Mammary microvascular endothelial cell (primary cell): ENCODE data around the gene PTGFRN. TPM values are rescaled to one million over a fixed set of nuclear protein-coding genes. Genes with fewer than 3 reads are reported as not detected.

Experiments
- total RNA-seq: library from RNA; depleted of rRNA; stranded (reverse); fragments of >200 nt; gene quantifications from 2 replicates; pipeline ENCODE4 v1.2.3, GENCODE V29; 2015

Gene PTGFRN
- total RNA-seq = 9.0 and 13.8 TPM in 2 replicates

DNA sequence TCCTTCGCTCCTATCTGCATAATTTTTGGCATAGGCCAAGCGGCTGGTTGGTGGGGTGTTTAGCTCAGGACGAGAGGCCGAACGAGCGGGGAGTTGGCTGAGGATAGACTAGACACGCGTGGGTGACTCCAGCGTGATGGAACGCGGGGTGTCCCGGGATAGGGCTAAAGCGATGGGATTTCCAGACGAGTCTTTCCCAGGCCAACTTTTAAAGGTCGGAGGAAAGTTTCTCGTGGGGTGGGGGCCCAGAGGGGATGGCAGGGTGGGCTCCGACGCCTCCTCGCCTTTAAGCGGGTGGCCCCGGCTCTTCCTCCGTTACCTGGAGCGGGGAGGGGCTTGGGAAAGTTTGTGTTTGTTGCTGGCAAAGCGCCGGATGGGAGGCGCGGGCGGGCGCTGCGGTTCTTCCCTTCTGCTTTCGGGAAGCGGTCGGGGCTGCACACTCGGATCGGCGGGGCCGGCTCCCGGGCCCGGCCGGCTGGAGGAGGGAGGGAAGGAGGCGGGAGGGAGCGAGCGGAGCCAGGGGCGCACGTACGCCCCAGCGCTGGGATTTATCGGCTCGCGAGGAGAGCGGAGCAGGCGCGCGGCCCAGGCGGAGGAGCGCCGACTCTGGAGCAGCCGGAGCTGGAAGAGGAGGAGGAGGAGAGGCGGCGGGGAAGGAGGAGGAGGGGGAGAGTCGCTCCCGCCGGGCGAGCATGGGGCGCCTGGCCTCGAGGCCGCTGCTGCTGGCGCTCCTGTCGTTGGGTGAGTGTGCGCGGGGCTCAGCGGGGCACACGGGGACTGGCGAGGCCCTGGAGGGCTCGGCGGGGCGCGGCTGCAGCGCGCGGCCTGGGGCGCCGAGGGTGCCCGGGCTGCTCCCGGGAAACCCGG lies at the start of gene PTGFRN:
TSS of gene PTGFRN (plus strand) at position 405 of the 867 bp plus-strand sequence. CDS start at position 693, 288 bp downstream.

DNA sequence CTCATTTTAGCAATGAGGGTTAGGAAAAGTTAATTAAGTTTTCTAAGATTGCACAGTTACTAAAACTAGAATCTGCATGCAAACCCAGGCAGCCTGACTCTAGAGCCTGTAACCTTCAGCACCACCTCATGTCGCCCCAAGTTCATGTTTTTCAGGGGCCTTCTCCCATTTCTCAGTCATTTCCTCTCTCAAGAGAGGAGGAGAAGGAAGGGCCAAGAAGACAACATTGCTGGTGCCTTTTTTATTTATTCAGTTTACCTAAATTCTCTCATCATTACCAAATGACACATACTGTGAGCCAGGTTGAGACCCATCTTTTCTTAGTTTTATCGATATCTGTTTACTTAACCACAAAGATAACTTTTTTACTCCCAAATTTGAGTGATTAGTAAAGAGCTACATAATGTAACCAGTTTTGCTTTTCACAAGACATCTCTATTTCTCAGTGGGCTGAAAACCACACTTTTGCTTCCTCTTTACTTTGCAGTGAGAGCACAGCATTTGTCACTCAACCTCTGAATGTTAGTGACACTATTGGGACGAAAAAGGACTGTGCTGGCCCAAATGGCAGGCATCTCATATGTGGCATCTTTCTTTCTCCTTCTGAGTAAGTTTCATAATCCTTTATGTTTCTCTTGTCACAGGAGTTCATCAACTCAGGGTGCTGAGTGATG lies 91.7 kb downstream of the PTGFRN start, which contains the start of gene CD101:
TSS of gene CD101 (plus strand) at position 507 of the 674 bp plus-strand sequence. CDS start at position 565, 58 bp downstream.

Other genes with a start within 250 kb of the PTGFRN start
- 0.93 and 0.94 TPM in 2 replicates for gene IGSF3, start 242.2 kb upstream of the PTGFRN start, total RNA-seq
- not detected in 2 replicates for gene CD2, start 155.5 kb upstream of the PTGFRN start, total RNA-seq
- gene CD101, start 91.8 kb downstream of the PTGFRN start, total RNA-seq = 0.10 TPM in 1 of 2 replicates, not detected in the other
- gene TTF2, start 150.4 kb downstream of the PTGFRN start, total RNA-seq = 23.1 and 24.8 TPM in 2 replicates
- gene TRIM45, start 211.8 kb downstream of the PTGFRN start, total RNA-seq = 0.27 and 2.1 TPM in 2 replicates